ENCODE measurements around the gene MDM1. TPM values are rescaled to one million over a fixed set of nuclear protein-coding genes. Genes with fewer than 3 reads are reported as not detected.
A peak's percentile ranks its signal among the peaks of the same experiment; 100 is the strongest.

MDM1 gene
- total RNA-seq, 2 donors from 2014 or later: 12.4 to 18.9 TPM

DNA sequence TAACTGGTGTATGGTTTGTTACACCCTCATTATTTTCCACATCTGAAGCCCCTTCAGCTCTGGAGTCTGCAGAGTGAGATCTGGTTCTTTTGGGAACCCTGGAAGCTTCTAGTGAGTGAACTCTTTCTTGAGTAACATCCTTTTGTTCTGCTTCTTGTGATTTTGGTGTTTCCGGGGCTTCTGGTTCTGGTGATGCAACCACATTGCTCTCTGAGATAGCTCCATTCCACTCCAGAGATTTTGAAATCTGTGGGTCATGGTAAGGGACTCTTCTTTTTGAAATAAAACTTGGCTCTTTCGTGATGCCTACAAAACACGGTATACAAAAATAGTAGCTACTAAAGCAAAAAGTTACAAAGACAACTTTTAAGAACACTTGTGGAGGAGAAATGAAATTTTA lies 5.4 kb downstream of the MDM1 start:
- no peak for DNase-seq (ENCODE audit: low spot score)
- Histone ChIP-seq H3K4me3 (no peak overlapping the region), H3K4me1 (replicated peaks) (no peaks in the 10 kb centered on the region), H3K27me3 (replicated peaks; ENCODE audit: insufficient read depth) (no peaks in the 10 kb centered on the region), H3K9me3 (no peaks in the 10 kb centered on the region), H3K27ac (no peak overlapping the region), H3K36me3 (no peaks in the 10 kb centered on the region)
- intact Hi-C loops (cut with DNase I): no loop called here
- 64% methylated on average over 3 of the region's 3 CpGs for WGBS
- no peak for TF ChIP-seq POLR2AphosphoS5 (IDR thresholded peaks at IDR 0.05)
- TF ChIP-seq, protein P1, sequence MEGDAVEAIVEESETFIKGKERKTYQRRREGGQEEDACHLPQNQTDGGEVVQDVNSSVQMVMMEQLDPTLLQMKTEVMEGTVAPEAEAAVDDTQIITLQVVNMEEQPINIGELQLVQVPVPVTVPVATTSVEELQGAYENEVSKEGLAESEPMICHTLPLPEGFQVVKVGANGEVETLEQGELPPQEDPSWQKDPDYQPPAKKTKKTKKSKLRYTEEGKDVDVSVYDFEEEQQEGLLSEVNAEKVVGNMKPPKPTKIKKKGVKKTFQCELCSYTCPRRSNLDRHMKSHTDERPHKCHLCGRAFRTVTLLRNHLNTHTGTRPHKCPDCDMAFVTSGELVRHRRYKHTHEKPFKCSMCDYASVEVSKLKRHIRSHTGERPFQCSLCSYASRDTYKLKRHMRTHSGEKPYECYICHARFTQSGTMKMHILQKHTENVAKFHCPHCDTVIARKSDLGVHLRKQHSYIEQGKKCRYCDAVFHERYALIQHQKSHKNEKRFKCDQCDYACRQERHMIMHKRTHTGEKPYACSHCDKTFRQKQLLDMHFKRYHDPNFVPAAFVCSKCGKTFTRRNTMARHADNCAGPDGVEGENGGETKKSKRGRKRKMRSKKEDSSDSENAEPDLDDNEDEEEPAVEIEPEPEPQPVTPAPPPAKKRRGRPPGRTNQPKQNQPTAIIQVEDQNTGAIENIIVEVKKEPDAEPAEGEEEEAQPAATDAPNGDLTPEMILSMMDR (IDR thresholded peaks at IDR 0.05): no peak

DNA sequence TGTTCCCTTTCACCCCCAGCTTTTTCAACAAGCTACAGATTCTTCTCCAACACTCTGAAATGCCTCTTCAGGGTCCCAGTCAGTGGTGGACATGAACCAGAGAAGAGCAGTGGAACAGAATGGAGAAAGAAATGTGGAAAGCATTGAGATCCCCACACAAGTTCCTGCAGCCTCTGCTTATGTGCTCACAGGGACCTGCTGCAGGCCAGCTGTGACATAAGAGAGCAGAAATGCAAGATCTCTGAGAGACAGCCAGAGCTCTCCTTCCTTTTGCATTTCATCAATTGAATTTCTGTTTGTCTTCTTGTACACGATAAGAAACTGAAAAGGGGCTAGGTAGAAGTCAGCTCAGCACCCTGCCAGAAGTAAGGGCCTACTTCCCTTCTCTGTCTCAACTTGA lies 6.2 kb downstream of the MDM1 start:
- no peaks in the 10 kb centered on the region for H3K27me3 ChIP-seq (replicated peaks; ENCODE audit: insufficient read depth)
- intact Hi-C loops (cut with DNase I): no loop called here
- 67% methylated on average over 1 of the region's 1 CpG for WGBS
- no peaks in the 10 kb centered on the region for H3K36me3 ChIP-seq
- H3K4me3 ChIP-seq: no peak overlapping the region
- H3K4me1 ChIP-seq (replicated peaks): no peaks in the 10 kb centered on the region
- H3K27ac ChIP-seq: no peak overlapping the region
- DNase-seq (ENCODE audit: low spot score): no peak
- no peaks in the 10 kb centered on the region for H3K9me3 ChIP-seq
- TF ChIP-seq POLR2AphosphoS5 (IDR thresholded peaks at IDR 0.05) (no peak), POLR2A (IDR thresholded peaks at IDR 0.05) (no peak)
- TF ChIP-seq, protein P1 (IDR thresholded peaks at IDR 0.05): no peak

DNA sequence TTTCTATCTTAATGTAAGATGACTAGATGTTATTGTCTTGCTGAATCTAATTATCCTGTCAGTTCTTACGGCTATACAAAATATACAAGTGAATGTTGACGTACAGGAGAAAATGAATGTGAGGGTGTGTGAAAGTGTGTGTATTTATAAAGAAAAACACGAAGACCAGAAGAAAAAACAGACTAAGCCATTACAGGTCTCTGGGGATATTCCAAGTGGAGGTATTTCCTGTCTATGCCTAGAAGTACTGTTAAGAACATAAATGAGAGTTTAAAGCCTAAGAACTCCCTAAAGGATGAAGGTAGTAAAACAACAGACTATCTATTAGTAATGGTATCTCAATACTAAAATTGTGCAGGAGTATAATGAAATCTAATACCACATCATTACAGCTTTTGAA lies 7.6 kb downstream of the MDM1 start:
- no peaks in the 10 kb centered on the region for H3K9me3 ChIP-seq
- TF ChIP-seq POLR2AphosphoS5 (IDR thresholded peaks at IDR 0.05) (no peak), POLR2A (IDR thresholded peaks at IDR 0.05) (no peak)
- TF ChIP-seq, protein P1 (IDR thresholded peaks at IDR 0.05): no peak
- no peak overlapping the region for H3K27ac ChIP-seq
- DNase-seq (ENCODE audit: low spot score): no peak
- no peaks in the 10 kb centered on the region for H3K4me1 ChIP-seq (replicated peaks)
- WGBS: 70% methylated on average over 3 of the region's 3 CpGs
- H3K36me3 ChIP-seq: no peaks in the 10 kb centered on the region
- H3K4me3 ChIP-seq: no peak overlapping the region
- intact Hi-C loops (cut with DNase I): loop anchor here (5.0 kb wide), 1 partner anchor 282 kb away; no protein-coding TSS in a partner anchor
- H3K27me3 ChIP-seq (replicated peaks; ENCODE audit: insufficient read depth): no peaks in the 10 kb centered on the region

DNA sequence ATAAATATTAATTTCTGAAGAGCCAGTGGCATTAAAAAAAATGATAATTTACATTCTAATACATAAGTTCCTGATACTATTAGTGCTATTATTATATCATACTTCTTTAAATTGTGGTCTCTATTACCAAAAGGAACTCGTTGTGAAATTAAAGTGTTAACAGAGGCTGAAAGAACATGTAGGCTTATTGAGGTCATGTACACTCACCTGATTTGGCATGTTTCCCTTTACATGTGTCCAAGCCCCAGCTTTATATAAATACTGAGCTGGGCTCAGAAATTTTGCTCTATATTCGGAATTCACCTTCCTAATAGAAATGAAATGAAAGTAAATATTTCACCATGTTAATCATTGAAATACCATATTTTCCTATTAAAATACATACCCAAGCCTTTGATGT lies 11.0 kb downstream of the MDM1 start:
- Histone ChIP-seq H3K27me3 (replicated peaks; ENCODE audit: insufficient read depth) (no peaks in the 10 kb centered on the region), H3K4me3 (no peak overlapping the region), H3K4me1 (replicated peaks) (no peaks in the 10 kb centered on the region), H3K9me3 (no peaks in the 10 kb centered on the region), H3K27ac (no peak overlapping the region), H3K36me3 (no peaks in the 10 kb centered on the region)
- WGBS: 84% methylated on average over 2 of the region's 2 CpGs
- intact Hi-C loops (cut with DNase I): loop anchor here (5.0 kb wide), 1 partner anchor 279 kb away; no protein-coding TSS in a partner anchor
- TF ChIP-seq POLR2AphosphoS5 (IDR thresholded peaks at IDR 0.05) (no peak), POLR2A (IDR thresholded peaks at IDR 0.05) (no peak)
- TF ChIP-seq, protein P1 (IDR thresholded peaks at IDR 0.05): no peak
- no peak for DNase-seq (ENCODE audit: low spot score)

DNA sequence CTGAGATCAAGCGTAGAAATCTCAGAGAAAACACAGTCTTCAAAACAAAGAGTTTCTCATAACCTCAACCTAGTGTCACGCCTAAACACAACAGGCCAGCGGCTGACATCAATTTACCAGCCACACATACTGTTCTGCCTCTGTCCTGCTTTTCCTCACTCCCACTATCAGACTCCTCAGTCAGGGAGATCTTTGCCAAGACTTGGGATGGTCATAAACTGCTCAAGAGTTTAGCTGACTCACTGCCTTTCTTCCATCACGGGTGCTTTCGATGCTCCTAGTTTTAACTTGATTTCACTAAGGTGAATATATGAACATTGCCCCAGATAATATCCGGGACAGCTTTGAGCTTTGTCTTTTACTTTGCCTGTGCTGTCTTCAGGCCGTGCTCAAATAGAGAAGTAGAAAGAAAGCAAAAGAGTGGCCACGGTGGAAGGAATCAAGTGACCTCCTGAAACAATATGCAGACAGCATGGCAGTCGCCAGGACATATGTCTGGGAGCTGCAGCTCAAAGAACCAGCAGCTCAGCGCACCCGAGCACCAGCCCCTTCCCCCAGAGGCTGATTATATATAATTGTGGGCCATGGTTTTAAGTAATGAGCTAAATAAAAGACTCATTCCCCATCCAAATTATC lies 12.1 kb downstream of the MDM1 start:
- no peak for DNase-seq (ENCODE audit: low spot score)
- Histone ChIP-seq H3K36me3 (no peaks in the 10 kb centered on the region), H3K9me3 (no peaks in the 10 kb centered on the region), H3K4me3 (no peak overlapping the region), H3K27me3 (replicated peaks; ENCODE audit: insufficient read depth) (no peaks in the 10 kb centered on the region), H3K4me1 (replicated peaks) (no peaks in the 10 kb centered on the region), H3K27ac (peak overlapping the region in 1 of 2 donors; percentile 31)
- TF ChIP-seq POLR2AphosphoS5 (IDR thresholded peaks at IDR 0.05): peak; percentile 17
- TF ChIP-seq, protein P1 (IDR thresholded peaks at IDR 0.05): no peak
- TF ChIP-seq POLR2A (IDR thresholded peaks at IDR 0.05): no peak
- WGBS: 58% methylated on average over 11 of the region's 11 CpGs
- intact Hi-C loops (cut with DNase I): loop anchor here (5.0 to 10.0 kb wide), 3 partner anchors 83 to 965 kb away; no protein-coding TSS in a partner anchor
